Epithelial cell of proximal tubule (primary cell): ENCODE results near the gene WTAP. TPM values are rescaled to one million over a fixed set of nuclear protein-coding genes. Genes with fewer than 3 reads are reported as not detected.
A peak's percentile ranks its signal among the peaks of the same experiment; 100 is the strongest.
"Not testable (repeated sequence)": the region's sequence is repeated elsewhere in the genome, so short reads cannot be mapped to it uniquely, and the experiment has no call there.

ENCODE experiments used
- DNase-seq: peaks from one replicate; pipeline ENCODE4 v3.0.0-alpha.2; 2011; ENCODE audit warnings: low read depth
- H3K4me3 ChIP-seq: 2 replicates; pipeline ENCODE4 v1.5.1; 2011; ENCODE audit warnings: low read depth, mild to moderate bottlenecking, low read length
- CTCF ChIP-seq: conservative IDR thresholded peaks from 2 replicates; pipeline ENCODE4 v1.5.1; 2012; ENCODE audit warnings: low read depth, mild to moderate bottlenecking, low read length
- total RNA-seq: library from RNA; depleted of rRNA; stranded (reverse); fragments of >200 nt; gene quantifications from 2 replicates; pipeline ENCODE4 v1.2.3, GENCODE V29; 2015

Gene WTAP
- total RNA-seq, 1 donor from 2014 or later, result 82.3 TPM

DNA sequence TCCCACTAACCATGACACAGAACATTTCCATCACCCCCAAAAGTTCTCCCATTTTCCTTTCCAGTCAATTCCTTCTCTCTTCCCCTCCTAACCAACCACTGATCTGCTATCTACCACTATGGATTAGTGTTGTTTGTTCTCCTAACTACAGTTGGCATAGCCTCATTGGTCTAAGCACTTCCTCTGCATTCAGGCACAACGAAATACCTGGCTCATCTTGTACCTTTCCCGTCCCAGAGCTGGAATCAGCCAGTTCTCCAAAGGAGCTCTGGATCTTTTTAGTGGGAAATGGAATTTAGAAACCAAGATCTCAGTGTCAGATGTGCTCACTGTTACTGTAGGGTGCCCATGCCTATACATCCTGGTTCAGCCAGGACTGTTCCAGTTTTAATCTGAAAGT is 4.0 kb upstream of the WTAP start:
- TF ChIP-seq CTCF, result no peak
- no peak overlapping the region for H3K4me3 ChIP-seq
- no peak for DNase-seq

GRCh38 chr6:159724778-159725177 is 2.5 kb upstream of the WTAP start:
- H3K4me3 ChIP-seq, result no peak overlapping the region
- no peak for DNase-seq
- no peak for TF ChIP-seq CTCF

GRCh38 chr6:159725208-159725607 is 2.1 kb upstream of the WTAP start:
- H3K4me3 ChIP-seq, result peak overlapping the region; percentile 83
- not testable (repeated sequence) for DNase-seq

DNA sequence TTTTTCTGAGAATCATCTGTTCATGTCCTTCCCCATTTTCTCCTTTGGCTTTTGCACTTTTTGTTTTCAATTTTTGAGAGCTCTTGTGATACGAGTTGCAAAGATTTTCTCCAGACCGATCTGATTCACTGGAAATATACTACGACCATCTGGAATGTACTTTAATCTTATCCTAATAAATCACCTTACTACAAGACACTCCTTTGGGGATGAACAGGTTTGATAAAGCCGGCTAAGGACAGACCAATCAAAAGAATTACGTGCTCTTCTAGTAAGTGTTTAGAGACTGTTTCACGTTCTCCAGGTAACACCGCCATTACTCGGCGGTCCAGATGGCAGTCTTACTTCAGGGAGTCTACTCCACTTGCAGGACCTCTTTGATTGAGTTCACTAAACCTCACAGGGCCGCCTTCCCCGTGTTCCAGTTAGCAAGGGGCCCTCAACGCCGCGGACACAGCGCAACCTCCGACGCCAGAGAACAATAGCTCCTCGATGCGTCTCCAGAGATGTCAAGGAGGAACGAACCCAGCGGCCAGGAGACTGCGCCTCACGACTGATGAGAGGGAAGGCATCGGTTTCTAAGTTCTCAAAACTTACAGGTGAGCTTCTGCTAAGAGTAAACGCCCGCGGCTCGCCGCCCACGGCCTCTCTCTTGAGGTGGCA is 920 bp upstream of the WTAP start:
- peak overlapping the region; percentile 83 for H3K4me3 ChIP-seq
- no peak for DNase-seq
- no peak for TF ChIP-seq CTCF

DNA sequence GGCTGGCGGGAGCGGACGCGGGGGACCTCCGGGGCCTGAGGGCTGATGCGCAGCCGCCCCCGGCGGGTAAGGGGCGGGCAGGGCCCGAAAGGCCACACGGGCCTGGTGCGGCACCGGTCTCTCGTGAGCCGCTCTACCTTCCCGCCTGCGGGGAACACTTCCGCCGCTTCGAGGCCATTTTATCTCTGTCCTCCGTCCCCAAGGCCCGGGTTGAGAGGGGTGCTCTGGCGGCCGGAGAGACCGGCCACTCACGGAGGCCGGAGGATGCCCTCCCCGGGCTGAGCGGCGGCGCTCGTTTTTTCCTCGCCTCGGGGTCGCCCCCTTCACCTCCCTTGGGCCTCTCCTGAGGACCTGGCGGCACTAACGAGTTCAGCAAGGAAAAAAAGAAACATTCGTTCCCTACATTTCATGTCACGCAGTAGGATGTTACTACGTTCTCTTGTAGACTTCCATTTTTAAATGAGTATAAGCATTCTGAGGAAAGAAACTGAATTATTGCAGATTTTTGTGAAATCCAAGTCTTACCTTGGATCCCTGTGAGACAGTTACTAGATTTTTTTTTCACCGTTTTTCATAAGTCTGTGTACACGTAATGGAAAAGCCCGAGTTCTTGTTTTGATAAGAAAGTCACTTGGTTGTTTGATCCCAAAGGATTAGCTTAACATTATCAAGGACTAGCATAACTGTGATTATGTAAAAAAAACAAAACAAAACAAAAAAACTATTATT is 575 bp downstream of the WTAP start:
- no peak for DNase-seq

DNA sequence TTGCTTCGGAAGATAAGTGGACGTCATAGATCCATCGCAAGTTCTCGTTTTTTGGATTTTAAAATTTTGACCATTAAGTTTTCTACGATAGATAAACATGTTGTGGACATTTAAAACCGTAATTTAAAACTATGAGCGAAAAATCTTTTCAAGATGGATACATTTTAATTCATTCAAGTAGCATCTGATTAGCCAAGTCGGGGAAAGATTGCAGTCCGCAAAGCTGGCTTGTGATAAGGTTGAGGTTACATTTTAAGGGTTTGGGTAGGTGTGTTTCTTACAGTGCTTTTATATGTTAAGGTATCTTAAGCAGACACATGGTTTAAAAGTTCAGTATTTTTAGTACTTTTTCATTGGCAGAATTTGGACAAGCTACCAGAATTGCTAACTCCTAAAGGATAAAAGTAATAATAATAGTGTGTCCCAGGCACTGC is 1.2 kb downstream of the WTAP start:
- peak overlapping the region; percentile 83 for H3K4me3 ChIP-seq
- no peak for DNase-seq
- no peak for TF ChIP-seq CTCF

More for the DNA sequence above, 575 bp downstream of the WTAP start:
- H3K4me3 ChIP-seq, result peak overlapping the region; percentile 83
- no peak for TF ChIP-seq CTCF

GRCh38 chr6:159729598-159730331 is 2.5 kb downstream of the WTAP start:
- peak overlapping the region; percentile 83 for H3K4me3 ChIP-seq
- no peak for TF ChIP-seq CTCF
- no peak for DNase-seq
